ENCODE data around the gene DCST1. TPM values are rescaled to one million over a fixed set of nuclear protein-coding genes. Genes with fewer than 3 reads are reported as not detected.
A peak's percentile ranks its signal among the peaks of the same experiment; 100 is the strongest.

The DCST1 gene
- total and polyA plus RNA-seq, 2 of the 8 experiments (the other 6 are each of a cell fraction or from before 2014, with no cell fraction given): not detected

GRCh38 chr1:155080312-155081228, 46.9 kb downstream of the DCST1 start:
- Histone ChIP-seq H4K91ac (replicated peaks; ENCODE audit: insufficient read length, low read length) (no peak overlapping the region), H2BK120ac (replicated peaks; ENCODE audit: low read depth, low read length) (no peak overlapping the region), H4K20me1 (replicated peaks in 1 of 2; ENCODE audit: control insufficient read depth in 1 of 2, insufficient read depth in 2 of 2, low read length in 2 of 2) (peaks cover 0 to 16% of the 10 kb centered on the region in 2 experiments), H3K56ac (replicated peaks; ENCODE audit: insufficient read length, low read depth, low read length) (peak overlapping the region; percentile 37), H2AK5ac (ENCODE audit: low read depth, low read length) (no peak overlapping the region), H3K14ac (ENCODE audit: insufficient read length) (no peak overlapping the region), H3K4ac (replicated peaks; ENCODE audit: insufficient read length, low read depth, low read length) (no peak overlapping the region), H2BK20ac (ENCODE audit: low read length) (no peak overlapping the region), H3K23me2 (ENCODE audit: low read depth, low read length) (peaks cover 18% of the 10 kb centered on the region; the same call in 1 of the 2 replicates), H3K23ac (ENCODE audit: insufficient read length) (no peak overlapping the region), H3K4me2 (ENCODE audit: insufficient read depth in 1 of 2, low read depth in 2 of 2, low read length in 2 of 2) (peak overlapping the region; percentile 93 to 95), H3K27me3 (replicated peaks in 1 of 4; ENCODE audit: control insufficient read depth in 3 of 4, extremely low read depth in 1 of 4, insufficient read depth in 3 of 4, low read length in 3 of 4) (peaks cover 49 to 67% (median 64%) of the 10 kb centered on the region in 4 experiments), H2BK15ac (ENCODE audit: low read length) (no peak overlapping the region), H3K4me3 (ENCODE audit: extremely low read depth in 1 of 4, insufficient read depth in 2 of 4, low read depth in 3 of 4, low read length in 4 of 4) (peak overlapping the region; percentile 57 to 77 (median 64)), H2AFZ (ENCODE audit: low read length) (no peak overlapping the region), H3K9ac (replicated peaks in 1 of 4; ENCODE audit: extremely low read depth in 1 of 4, low read depth in 3 of 4, low read length in 3 of 4) (no peak overlapping the region), H4K5ac (ENCODE audit: insufficient read length, low read depth, low read length) (peak overlapping the region; percentile 65), H3K4me1 (replicated peaks in 1 of 4; ENCODE audit: control insufficient read depth in 3 of 4, insufficient read depth in 4 of 4, low read length in 3 of 4) (peaks cover 0 to 42% (median 20%) of the 10 kb centered on the region in 4 experiments; a peak in 6 of 7 replicates), H3K79me2 (ENCODE audit: control insufficient read depth in 1 of 2, insufficient read depth in 2 of 2, low read length in 2 of 2) (no peaks in the 10 kb centered on the region), H3K36me3 (ENCODE audit: control insufficient read depth in 2 of 4, insufficient read depth in 4 of 4, low read length in 3 of 4) (no peaks in the 10 kb centered on the region), H3K79me1 (ENCODE audit: low read depth, low read length) (no peaks in the 10 kb centered on the region), H3K18ac (ENCODE audit: extremely low read depth, low read length) (peak overlapping the region; percentile 93), H2BK12ac (ENCODE audit: low read depth, low read length) (0 out of 2 replicates have a peak overlapping the region, but pooled peaks have one; percentile 19), H4K8ac (ENCODE audit: extremely low read depth, insufficient read depth, low read length) (peak overlapping the region; percentile 61), H3K27ac (ENCODE audit: low read depth, low read length) (no peak overlapping the region), H3K9me3 (ENCODE audit: insufficient read depth in 2 of 2, low read depth in 1 of 2, low read length in 1 of 2) (no peaks in the 10 kb centered on the region), H2BK5ac (ENCODE audit: low read depth, low read length) (no peak overlapping the region; the same call in 1 of the 2 replicates)
- ChIA-PET POLR2A (ENCODE audit: partially characterized antibody) (interaction anchor here (0.7 to 2.6 kb wide), 17 partner anchors 10 to 210 kb away, joined by 3 to 21 read pairs (median 3); partner anchors contain the start of genes ADAM15, EFNA4, KCNN3 and KRTCAP2), CTCF (ENCODE audit: partially characterized antibody) (interaction anchor here (0.8 to 33.9 kb wide), 5 partner anchors 10 to 92 kb away, joined by 3 to 907 read pairs (median 5); partner anchors contain the start of genes ADAM15 and EFNA4)
- peak in 1 of 2 experiments; percentile 93 for DNase-seq (ENCODE audit: low read depth in 1 of 2, low spot score in 2 of 2)
- WGBS, 2 experiments (ENCODE audit: extremely low coverage in 1 of 2, insufficient coverage in 1 of 2, insufficient read length in 1 of 2, insufficient replicate concordance in 2 of 2, low coverage in 1 of 2, low lambda C conversion rate in 2 of 2, missing lambda C conversion rate in 1 of 2): 6% methylated on average over 24 of the region's 71 CpGs; no CpG with 5 or more reads in 1 of the 2 experiments
- FAIRE-seq: no peak
- TF ChIP-seq MAX (IDR thresholded peaks at IDR 0.05): peak; percentile 96
- no peak for TF ChIP-seq GABPA (IDR thresholded peaks at IDR 0.05; ENCODE audit: borderline replicate concordance, insufficient read depth, low read length)
- peak; percentile 18 for TF ChIP-seq KDM4A (IDR thresholded peaks at IDR 0.05; ENCODE audit: low read depth, low read length, severe bottlenecking)
- TF ChIP-seq ASH2L (IDR thresholded peaks at IDR 0.05; ENCODE audit: low read length): peak; percentile 38
- TF ChIP-seq TAF1 (IDR thresholded peaks at IDR 0.05; ENCODE audit: low read depth, low read length): peak; percentile 7; the same call in 1 of the 2 replicates
- peak; percentile 100 for TF ChIP-seq ATF3 (IDR thresholded peaks at IDR 0.05; ENCODE audit: insufficient read depth, low read depth, low read length)
- no peak for TF ChIP-seq TEAD4 (IDR thresholded peaks at IDR 0.05; ENCODE audit: low read depth, low read length)
- peak; percentile 90 for TF ChIP-seq E2F6 (IDR thresholded peaks at IDR 0.05)
- TF ChIP-seq SP4 (IDR thresholded peaks at IDR 0.05; ENCODE audit: low read length): peak; percentile 97
